HCT116 (cell line): ENCODE measurements around the gene GFAP. TPM values are rescaled to one million over a fixed set of nuclear protein-coding genes. Genes with fewer than 3 reads are reported as not detected.
"Not testable (repeated sequence)": the region's sequence is repeated elsewhere in the genome, so short reads cannot be mapped to it uniquely, and the experiment has no call there.

ENCODE experiments used
- ATAC-seq: fragments of 200-7000 bp; cut with Tn5 transposase; 2 replicates; pipeline ENCODE4 v1.9.1; 2020; ENCODE audit warnings: mild to moderate bottlenecking, moderate library complexity
- BruUV-seq: library from RNA; stranded (reverse); fragments of 400-500 nt; replicated peaks from 2 replicates; lab custom pipeline; 2021; lab: Mats Ljungman, UMichigan
- CTCF ChIA-PET: fragments of 300-600 bp; sonication (Branson Sonifier 250); formaldehyde crosslinking; loops from one replicate; lab custom pipeline; 2021; ENCODE audit warnings: antibody characterized with exemption; lab: Charles Lee
- POLR2A ChIA-PET: fragments of 300-600, 350-600 bp; sonication (Branson Sonifier 250); formaldehyde crosslinking; loops from one replicate; lab custom pipeline; 2021; ENCODE audit warnings: antibody characterized with exemption; lab: Charles Lee
- RAD21 ChIA-PET, 2 experiments: fragments of 300-600 bp; sonication (Branson Sonifier 250); formaldehyde crosslinking; loops; one replicate each; lab custom pipeline; 2023; ENCODE audit warnings: low total read pairs in 2 of 2; ENCODE audit not compliant: uncharacterized antibody in 2 of 2, unreplicated experiment in 2 of 2, low non-redundant PET in 1 of 2; lab: Charles Lee
- DNase-seq: peaks from one replicate; pipeline ENCODE4 v3.0.0-alpha.2; 2010; ENCODE audit warnings: low read depth, low spot score
- H2AFZ ChIP-seq: fragments of 200-600 bp; shearing (Covaris generic), sonication (generic); 2 replicates; pipeline ENCODE4 v1.6.1; 2017; ENCODE audit warnings: low read depth, mixed run types, mixed read lengths, antibody characterized with exemption, low read length; ENCODE audit not compliant: poor library complexity, severe bottlenecking
- H3K27ac ChIP-seq: 2 replicates; pipeline ENCODE4 v1.5.1; 2012; ENCODE audit warnings: low read depth, low read length
- H3K27me3 ChIP-seq: fragments of 200-600 bp; sonication (generic); 2 replicates; pipeline ENCODE4 v1.6.1; 2016; ENCODE audit warnings: mixed run types, low read length, mixed read lengths; ENCODE audit not compliant: insufficient read depth
- H3K36me3 ChIP-seq, 2 experiments: fragments of 200-500 bp in 1 of 2; fragments of 200-600 bp in 1 of 2; sonication (Bioruptor generic) in 1 of 2; sonication (generic) in 1 of 2; 2 replicates each; pipeline versions ENCODE4 v1.5.1 to v1.6.1; 2014 to 2016; ENCODE audit warnings: low read length in 2 of 2, inconsistent platforms in 1 of 2, mixed read lengths in 1 of 2, mixed run types in 1 of 2; ENCODE audit not compliant: insufficient read depth in 2 of 2, control insufficient read depth in 1 of 2
- H3K4me1 ChIP-seq, 2 experiments: fragments of 200-600 bp in 1 of 2; sonication (generic) in 1 of 2; 2 replicates each; pipeline versions ENCODE4 v1.5.1 to v1.6.1; 2012 to 2017; ENCODE audit warnings: low read length in 2 of 2, inconsistent platforms in 1 of 2, mild to moderate bottlenecking in 1 of 2, mixed read lengths in 1 of 2, mixed run types in 1 of 2, moderate library complexity in 1 of 2; ENCODE audit not compliant: insufficient read depth in 2 of 2, control insufficient read depth in 1 of 2
- H3K4me2 ChIP-seq: fragments of 200-600 bp; sonication (generic); 2 replicates; pipeline ENCODE4 v1.6.1; 2017; ENCODE audit warnings: mixed run types, low read length, mixed read lengths
- H3K4me3 ChIP-seq, 2 experiments: fragments of 200-600 bp in 1 of 2; sonication (generic) in 1 of 2; replicated peaks in 1 of 2; 2 replicates each; pipeline ENCODE4 v1.5.1; 2011 to 2016; ENCODE audit warnings: low read length in 2 of 2, control low read depth in 1 of 2, low read depth in 1 of 2, mild to moderate bottlenecking in 1 of 2, mixed read lengths in 1 of 2, mixed run types in 1 of 2
- H3K79me2 ChIP-seq: fragments of 200-600 bp; sonication (generic); 2 replicates; pipeline ENCODE4 v1.6.1; 2017; ENCODE audit warnings: mild to moderate bottlenecking, mixed run types, low read length, moderate library complexity, mixed read lengths; ENCODE audit not compliant: insufficient read depth
- H3K9ac ChIP-seq: fragments of 200-600 bp; sonication (generic); 2 replicates; pipeline ENCODE4 v1.6.1; 2016; ENCODE audit warnings: low read length, mixed read lengths
- H3K9me2 ChIP-seq: fragments of 200-600 bp; sonication (generic), shearing (Covaris generic); 2 replicates; pipeline ENCODE4 v1.6.1; 2017; ENCODE audit warnings: mixed run types, mild to moderate bottlenecking, moderate library complexity; ENCODE audit not compliant: insufficient read depth
- H3K9me3 ChIP-seq, 2 experiments: fragments of 200-500 bp in 1 of 2; fragments of 200-600 bp in 1 of 2; sonication (Bioruptor generic) in 1 of 2; sonication (generic) in 1 of 2; 2 replicates each; pipeline ENCODE4 v1.6.1; 2014 to 2017; ENCODE audit warnings: low read length in 2 of 2, mixed read lengths in 2 of 2, inconsistent platforms in 1 of 2, low read depth in 1 of 2, mild to moderate bottlenecking in 1 of 2, mixed run types in 1 of 2, moderate library complexity in 1 of 2; ENCODE audit not compliant: control insufficient read depth in 1 of 2, insufficient read depth in 1 of 2
- H4K20me1 ChIP-seq: fragments of 200-600 bp; sonication (generic), shearing (Covaris generic); 2 replicates; pipeline ENCODE4 v1.6.1; 2017; ENCODE audit warnings: mixed run types, mild to moderate bottlenecking, moderate library complexity; ENCODE audit not compliant: insufficient read depth
- ATF3 ChIP-seq: IDR thresholded peaks from 2 replicates; pipeline ENCODE4 v1.6.1; 2012
- CBX3 ChIP-seq: IDR thresholded peaks from 2 replicates; pipeline ENCODE4 v1.6.1; 2012; ENCODE audit warnings: low read depth
- ELF1 ChIP-seq: IDR thresholded peaks from 2 replicates; pipeline ENCODE4 v1.6.1; 2012; ENCODE audit warnings: low read depth, borderline replicate concordance
- MAX ChIP-seq: IDR thresholded peaks from 2 replicates; pipeline ENCODE4 v1.6.1; 2012
- POLR2A ChIP-seq: IDR thresholded peaks from 2 replicates; pipeline ENCODE4 v1.7.0; 2011; ENCODE audit warnings: borderline replicate concordance; ENCODE audit not compliant: insufficient read depth, insufficient read length; ENCODE audit errors: extremely low read depth
- POLR2AphosphoS5 ChIP-seq: IDR thresholded peaks from 2 replicates; pipeline ENCODE4 v1.6.1; 2011; ENCODE audit warnings: mild to moderate bottlenecking, low read depth, low read length, moderate library complexity
- SIN3A ChIP-seq: IDR thresholded peaks from 2 replicates; pipeline ENCODE4 v1.6.1; 2012; ENCODE audit warnings: low read depth
- SP1 ChIP-seq: IDR thresholded peaks from 2 replicates; pipeline ENCODE4 v1.6.1; 2012; ENCODE audit warnings: low read depth
- YY1 ChIP-seq: IDR thresholded peaks from 2 replicates; pipeline ENCODE4 v1.6.1; 2011; ENCODE audit warnings: low read length, low read depth, moderate library complexity, mild to moderate bottlenecking; ENCODE audit not compliant: insufficient replicate concordance; ENCODE audit errors: extremely low read depth
- ZBTB33 ChIP-seq: IDR thresholded peaks from 2 replicates; pipeline ENCODE4 v1.6.1; 2011; ENCODE audit warnings: mild to moderate bottlenecking, low read length, moderate library complexity; ENCODE audit not compliant: insufficient replicate concordance; ENCODE audit errors: extremely low read depth
- ZFX ChIP-seq: fragments of 450-650 bp; IDR thresholded peaks from 2 replicates; pipeline ENCODE4 v1.6.1; 2017
- intact Hi-C: fragments of 100-400 bp; cut with micrococcal nuclease; formaldehyde crosslinking; loops from 2 replicates; pipeline ENCODE4 v1.10.0; 2022
- total RNA-seq: library from RNA; stranded (reverse); gene quantifications from one replicate; pipeline ENCODE4 v1.2.1, GENCODE V29; 2021; ENCODE audit not compliant: unreplicated experiment

Gene GFAP
- total RNA-seq, 1 experiment from 2014 or later: not detected

- H3K9ac ChIP-seq: peak within 1 kb of the TSS; percentile 98
- no peaks in the 10 kb centered on the region for H3K9me2 ChIP-seq
- peaks cover 0 to 29% of the 10 kb centered on the region in 2 experiments; a peak in 3 of 4 replicates for H3K4me1 ChIP-seq
- TF ChIP-seq POLR2AphosphoS5: peak; percentile 98
- peak; percentile 94 for TF ChIP-seq POLR2A
- TF ChIP-seq CBX3: no peak
- no peak for TF ChIP-seq ATF3
- peak; percentile 88 for TF ChIP-seq ZBTB33
- peak; percentile 92 for TF ChIP-seq ZFX
- TF ChIP-seq YY1: peak; percentile 25
- peak; percentile 94 for TF ChIP-seq SP1
- TF ChIP-seq SIN3A: peak; percentile 98
- peak; percentile 66; the same call in 1 of the 2 replicates for TF ChIP-seq ELF1
- peak; percentile 84 for TF ChIP-seq MAX
- H3K27me3 ChIP-seq: no peaks in the 10 kb centered on the region
- intact Hi-C loops: loop anchor here (1.0 kb wide), 1 partner anchor 8 kb away; no protein-coding TSS in a partner anchor
- CTCF ChIA-PET: interaction anchor here (0.6 kb wide), 1 partner anchor 24 kb away, joined by 3 read pairs; no protein-coding TSS in a partner anchor
- peaks cover 49% of the 10 kb centered on the region for H3K79me2 ChIP-seq
- peak within 1 kb of the TSS; percentile 92 to 96 for H3K4me3 ChIP-seq
- TSS peak; percentile 99 for BruUV-seq
- DNase-seq (peak; percentile 95), ATAC-seq (peak; percentile 95)
- H3K9me3 ChIP-seq: no peaks in the 10 kb centered on the region
- peak within 1 kb of the TSS; percentile 75 for H3K4me2 ChIP-seq
- peaks cover 2 to 22% of the 10 kb centered on the region in 2 experiments; a peak in 1 of 4 replicates for H3K36me3 ChIP-seq
- POLR2A ChIA-PET: interaction anchor here (0.7 kb wide), 1 partner anchor 1185 kb away, joined by 4 read pairs; no protein-coding TSS in a partner anchor
- RAD21 ChIA-PET: no interaction called here
- H3K27ac ChIP-seq: peak within 1 kb of the TSS; percentile 88
- no peaks in the 10 kb centered on the region; the same call in 1 of the 2 replicates for H4K20me1 ChIP-seq
- no peak within 1 kb of the TSS for H2AFZ ChIP-seq
Observed at GRCh38 chr17:44947461-44948314, 32.4 kb upstream of the GFAP start, which contains the start of gene KIF18B. Gene KIF18B (minus strand): TSS chr17:44947773. CDS start chr17:44936344, 11,429 bp downstream.

GRCh38 chr17:44945652-44946051 is 30.4 kb upstream of the GFAP start:
- H3K9ac ChIP-seq, ATAC-seq, DNase-seq, H3K27me3 ChIP-seq, RAD21 ChIA-PET, BruUV-seq, POLR2A ChIA-PET, intact Hi-C loops, H3K27ac ChIP-seq, H4K20me1 ChIP-seq, H3K9me2 ChIP-seq, H2AFZ ChIP-seq, H3K9me3 ChIP-seq: not testable (repeated sequence)
- peaks cover 16 to 49% of the 10 kb centered on the region in 2 experiments for H3K4me1 ChIP-seq
- H3K36me3 ChIP-seq: peaks cover 2 to 33% of the 10 kb centered on the region in 2 experiments; a peak in 2 of 4 replicates
- peaks cover 70% of the 10 kb centered on the region for H3K79me2 ChIP-seq
- peak overlapping the region; percentile 75 for H3K4me2 ChIP-seq
- CTCF ChIA-PET: interaction anchor here (0.7 kb wide), 1 partner anchor 609 kb away, joined by 3 read pairs; no protein-coding TSS in a partner anchor
- H3K4me3 ChIP-seq: peak overlapping the region in 1 of 2 experiments; percentile 92; a peak in 2 of 4 replicates
